Neural cell (in vitro differentiated cells): ENCODE data around the gene OR14C36. TPM values are rescaled to one million over a fixed set of nuclear protein-coding genes. Genes with fewer than 3 reads are reported as not detected.

Experiments used
- H2AFZ ChIP-seq: fragments of 200-600, 300-800 bp; sonication (generic), shearing (Covaris generic); 2 replicates; pipeline ENCODE4 v1.6.0; 2014; ENCODE audit warnings: low read depth, mild to moderate bottlenecking, antibody characterized with exemption, low read length, moderate library complexity
- H3F3A ChIP-seq: fragments of 200-600 bp; shearing (Covaris generic); 2 replicates; pipeline ENCODE4 v1.6.1; 2016; ENCODE audit warnings: mild to moderate bottlenecking, moderate library complexity, mixed read lengths, antibody characterized with exemption, low read length; ENCODE audit not compliant: insufficient read depth, poor library complexity, severe bottlenecking
- H3K27ac ChIP-seq: fragments of 200-600, 300-800 bp; sonication (generic), shearing (Covaris generic); 2 replicates; pipeline ENCODE4 v1.5.1; 2014; ENCODE audit warnings: mild to moderate bottlenecking, low read length, moderate library complexity
- H3K27me3 ChIP-seq: fragments of 300-800, 200-600 bp; sonication (generic), shearing (Covaris generic); 2 replicates; pipeline ENCODE4 v1.6.0; 2014; ENCODE audit warnings: mild to moderate bottlenecking, low read depth, low read length, moderate library complexity; ENCODE audit not compliant: insufficient read depth
- H3K36me3 ChIP-seq: fragments of 300-800, 200-600 bp; sonication (generic), shearing (Covaris generic); 2 replicates; pipeline ENCODE4 v1.5.1; 2014; ENCODE audit warnings: mild to moderate bottlenecking, antibody characterized with exemption, low read length, moderate library complexity; ENCODE audit not compliant: insufficient read depth
- H3K4me2 ChIP-seq: fragments of 300-800, 200-600 bp; sonication (generic), shearing (Covaris generic); 2 replicates; pipeline ENCODE4 v1.6.0; 2014; ENCODE audit warnings: mild to moderate bottlenecking, low read length
- H3K4me3 ChIP-seq: fragments of 300-800, 200-600 bp; sonication (generic), shearing (Covaris generic); 2 replicates; pipeline ENCODE4 v1.5.1; 2014; ENCODE audit warnings: mild to moderate bottlenecking, low read length, moderate library complexity
- H3K79me2 ChIP-seq: fragments of 200-600 bp; shearing (Covaris generic); replicated peaks from 2 replicates; pipeline ENCODE4 v1.6.0; 2014; ENCODE audit warnings: mild to moderate bottlenecking, low read length, moderate library complexity; ENCODE audit not compliant: insufficient read depth
- H3K9ac ChIP-seq: fragments of 300-800, 200-600 bp; sonication (generic), shearing (Covaris generic); 2 replicates; pipeline ENCODE4 v1.6.1; 2016; ENCODE audit warnings: mild to moderate bottlenecking, low read length, mixed read lengths
- H3K9me2 ChIP-seq: fragments of 200-600 bp; shearing (Covaris generic); 2 replicates; pipeline ENCODE4 v1.6.1; 2016; ENCODE audit warnings: mild to moderate bottlenecking, low read length, mixed read lengths; ENCODE audit not compliant: insufficient read depth
- H3K9me3 ChIP-seq: fragments of 200-600, 300-800 bp; sonication (generic), shearing (Covaris generic); 2 replicates; pipeline ENCODE4 v1.6.1; 2016; ENCODE audit warnings: mild to moderate bottlenecking, mixed run types, low read length, moderate library complexity, mixed read lengths
- H4K20me1 ChIP-seq: fragments of 200-600 bp; shearing (Covaris generic); 2 replicates; pipeline ENCODE4 v1.6.1; 2016; ENCODE audit warnings: mild to moderate bottlenecking, mixed run types; ENCODE audit not compliant: insufficient read depth
- CTCF ChIP-seq: fragments of 450-650 bp; IDR thresholded peaks from 2 replicates; pipeline ENCODE4 v1.5.1; 2014; ENCODE audit warnings: antibody characterized with exemption, mild to moderate bottlenecking, moderate library complexity; ENCODE audit not compliant: poor library complexity, severe bottlenecking
- EP300 ChIP-seq: fragments of 450-650 bp; conservative IDR thresholded peaks from 2 replicates; pipeline ENCODE4 v1.6.1; 2014; ENCODE audit warnings: antibody characterized with exemption, mild to moderate bottlenecking, moderate library complexity; ENCODE audit not compliant: poor library complexity, severe bottlenecking
- EZH2 ChIP-seq: fragments of 200-600, 300-800 bp; shearing (Covaris generic), sonication (generic); IDR thresholded peaks from 2 replicates; pipeline ENCODE4 v1.6.1; 2014; ENCODE audit warnings: antibody characterized with exemption, low read length, borderline replicate concordance, mild to moderate bottlenecking; ENCODE audit not compliant: insufficient read depth, poor library complexity, severe bottlenecking
- MXI1 ChIP-seq: fragments of 450-650 bp; conservative IDR thresholded peaks from 2 replicates; pipeline ENCODE4 v1.6.1; 2014; ENCODE audit warnings: antibody characterized with exemption, mild to moderate bottlenecking; ENCODE audit not compliant: poor library complexity, severe bottlenecking
- POLR2AphosphoS5 ChIP-seq: IDR thresholded peaks from 2 replicates; pipeline ENCODE4 v1.6.1; 2012
- RAD21 ChIP-seq: fragments of 450-650 bp; conservative IDR thresholded peaks from 2 replicates; pipeline ENCODE4 v1.6.1; 2014; ENCODE audit warnings: antibody characterized with exemption, mild to moderate bottlenecking, moderate library complexity
- REST ChIP-seq: IDR thresholded peaks from 2 replicates; pipeline ENCODE4 v1.6.1; 2012; ENCODE audit warnings: borderline replicate concordance
- SMC3 ChIP-seq: fragments of 450-650 bp; conservative IDR thresholded peaks from 2 replicates; pipeline ENCODE4 v1.6.1; 2014; ENCODE audit warnings: antibody characterized with exemption, mild to moderate bottlenecking, moderate library complexity; ENCODE audit not compliant: poor library complexity
- TAF1 ChIP-seq: IDR thresholded peaks from 2 replicates; pipeline ENCODE4 v1.6.1; 2012; ENCODE audit warnings: low read depth
- polyA plus RNA-seq: library from polyadenylated mRNA; depleted of rRNA; stranded (reverse); fragments of >200 nt; gene quantifications from 2 replicates; pipeline ENCODE4 v1.2.3, GENCODE V29; 2014

OR14C36 gene
- polyA plus RNA-seq, 1 donor from 2014 or later, result not detected

GRCh38 chr1:248373761-248374160, 25.2 kb downstream of the OR14C36 start:
- H3K4me3 ChIP-seq, result no peak overlapping the region

GRCh38 chr1:248375446-248375845, 26.9 kb downstream of the OR14C36 start, which contains the start of gene OR2T6:
OR2T6 (plus strand) TSS chr1:248375746; CDS start chr1:248387609, 11,863 bp downstream.
- TF ChIP-seq CTCF (no peak), POLR2AphosphoS5 (no peak)
- Histone ChIP-seq H3K9me3 (no peaks in the 10 kb centered on the region), H3K4me2 (no peak within 1 kb of the TSS), H3K79me2 (no peaks in the 10 kb centered on the region), H2AFZ (no peak within 1 kb of the TSS), H3K9ac (no peak within 1 kb of the TSS), H3K27me3 (no peaks in the 10 kb centered on the region), H3K4me3 (no peak within 1 kb of the TSS), H3F3A (no peaks in the 10 kb centered on the region), H4K20me1 (no peaks in the 10 kb centered on the region), H3K27ac (no peak within 1 kb of the TSS), H3K9me2 (no peaks in the 10 kb centered on the region), H3K36me3 (no peaks in the 10 kb centered on the region)

More at GRCh38 chr1:248373761-248374160, 25.2 kb downstream of the OR14C36 start:
- Histone ChIP-seq H3K36me3 (no peaks in the 10 kb centered on the region), H2AFZ (no peak overlapping the region), H3K4me2 (no peak overlapping the region), H4K20me1 (no peaks in the 10 kb centered on the region), H3K9ac (no peak overlapping the region), H3K9me3 (no peaks in the 10 kb centered on the region), H3K27me3 (no peaks in the 10 kb centered on the region), H3K9me2 (no peaks in the 10 kb centered on the region), H3K79me2 (no peaks in the 10 kb centered on the region), H3K27ac (no peak overlapping the region), H3F3A (no peaks in the 10 kb centered on the region)
- TF ChIP-seq TAF1 (no peak), RAD21 (no peak), CTCF (no peak), REST (no peak), POLR2AphosphoS5 (no peak), EZH2 (no peak), EP300 (no peak), SMC3 (no peak), MXI1 (no peak)
